OCI-LY1 (cell line): ENCODE data around the gene PRKG1.

ENCODE experiments used
- CTCF ChIP-seq: fragments of 200-600 bp; sonication (generic), shearing (Covaris generic); IDR thresholded peaks from 2 replicates; pipeline ENCODE4 v1.5.1; 2017; ENCODE audit warnings: mild to moderate bottlenecking, antibody characterized with exemption, low read length, moderate library complexity, mixed read lengths
- EZH2 ChIP-seq: fragments of 200-600 bp; sonication (generic), shearing (Covaris generic); IDR thresholded peaks from 2 replicates; pipeline ENCODE4 v1.8.0; 2017; ENCODE audit warnings: borderline replicate concordance, mixed run types, mild to moderate bottlenecking, antibody characterized with exemption, low read length, moderate library complexity, mixed read lengths

- TF ChIP-seq CTCF (no peak), EZH2 (no peak)
Observed at GRCh38 chr10:51630640-51631005, 556.3 kb downstream of the PRKG1 start.
